Stimulated activated naive CD8-positive, alpha-beta T cell treated with anti-CD3 and anti-CD28 coated beads, Interleukin-15, amount 100 ng/mL, for 72 hours (primary cell): Measurements from ENCODE around the gene ACVR2B.

Source experiments
- ATAC-seq: fragments of 150-1000 bp; cut with Tn5 transposase; 2 replicates; pipeline ENCODE4 v1.10.0; 2021; ENCODE audit warnings: mild to moderate bottlenecking, moderate library complexity
- DNase-seq, 2 donors: peaks; one replicate each; pipeline ENCODE4 v3.0.0; 2021 to 2022
- H3K27ac Mint-ChIP-seq, 2 donors: one replicate each; pipeline ENCODE4 v1.8.0; 2022; ENCODE audit warnings: mild to moderate bottlenecking in 2 of 2, mixed read lengths in 2 of 2, moderate library complexity in 2 of 2
- H3K27me3 Mint-ChIP-seq: one replicate; pipeline ENCODE4 v1.8.0; 2022; ENCODE audit warnings: mixed read lengths
- H3K4me1 Mint-ChIP-seq: one replicate; pipeline ENCODE4 v1.8.0; 2022; ENCODE audit warnings: mild to moderate bottlenecking, mixed read lengths
- H3K4me3 Mint-ChIP-seq, 2 donors: one replicate each; pipeline ENCODE4 v1.8.0; 2022; ENCODE audit warnings: mild to moderate bottlenecking in 2 of 2, mixed read lengths in 2 of 2, moderate library complexity in 1 of 2
- H3K9me3 Mint-ChIP-seq, 2 donors: one replicate each; pipeline ENCODE4 v1.8.0; 2022; ENCODE audit warnings: mixed read lengths in 2 of 2

The ACVR2B gene

GRCh38 chr3:38454178-38454883 is 641 bp downstream of the ACVR2B start:
- peak; percentile 32 to 43 for DNase-seq
- peak; percentile 71 for ATAC-seq
- Mint-ChIP-seq H3K4me3 (peak overlapping the region; percentile 88 to 96), H3K9me3 (peaks cover 3 to 16% of the 10 kb centered on the region in 2 donors), H3K27ac (peak overlapping the region; percentile 89 to 96), H3K4me1 (peaks cover 24% of the 10 kb centered on the region), H3K27me3 (no peaks in the 10 kb centered on the region)

GRCh38 chr3:38454884-38455638 is 1.4 kb downstream of the ACVR2B start:
- DNase-seq = peak in 1 of 2 donors; percentile 43
- peak; percentile 62 for ATAC-seq
- peaks cover 3 to 16% of the 10 kb centered on the region in 2 donors for H3K9me3 Mint-ChIP-seq
- H3K4me3 Mint-ChIP-seq = peak overlapping the region; percentile 88 to 96
- H3K27me3 Mint-ChIP-seq = no peaks in the 10 kb centered on the region
- peaks cover 24% of the 10 kb centered on the region for H3K4me1 Mint-ChIP-seq
- H3K27ac Mint-ChIP-seq = peak overlapping the region in 1 of 2 donors; percentile 67

- Mint-ChIP-seq H3K4me3 (peak overlapping the region; percentile 88 to 96), H3K9me3 (peaks cover 1 to 10% of the 10 kb centered on the region in 2 donors), H3K4me1 (peaks cover 24% of the 10 kb centered on the region), H3K27ac (no peak overlapping the region), H3K27me3 (no peaks in the 10 kb centered on the region)
- peak in 1 of 2 donors; percentile 47 for DNase-seq
- no peak for ATAC-seq
Observed at GRCh38 chr3:38455639-38456430, 2.1 kb downstream of the ACVR2B start.

- Mint-ChIP-seq H3K9me3 (no peaks in the 10 kb centered on the region), H3K4me3 (no peak overlapping the region), H3K4me1 (peaks cover 24% of the 10 kb centered on the region), H3K27ac (no peak overlapping the region), H3K27me3 (no peaks in the 10 kb centered on the region)
- DNase-seq (no peak), ATAC-seq (no peak)
Observed at GRCh38 chr3:38457111-38458003, 3.7 kb downstream of the ACVR2B start.

- Mint-ChIP-seq H3K27me3 (no peaks in the 10 kb centered on the region), H3K4me3 (no peak overlapping the region), H3K27ac (no peak overlapping the region), H3K9me3 (no peaks in the 10 kb centered on the region), H3K4me1 (peaks cover 15% of the 10 kb centered on the region)
- no peak for ATAC-seq
- no peak for DNase-seq
Observed at GRCh38 chr3:38458796-38459498, 5.3 kb downstream of the ACVR2B start.

GRCh38 chr3:38459499-38460048 is 5.9 kb downstream of the ACVR2B start:
- Mint-ChIP-seq H3K27ac (peak overlapping the region in 1 of 2 donors; percentile 42), H3K9me3 (no peaks in the 10 kb centered on the region), H3K4me3 (no peak overlapping the region), H3K4me1 (peaks cover 15% of the 10 kb centered on the region), H3K27me3 (no peaks in the 10 kb centered on the region)
- ATAC-seq = no peak
- no peak for DNase-seq

- peaks cover 12% of the 10 kb centered on the region for H3K4me1 Mint-ChIP-seq
- no peak for ATAC-seq
- no peak overlapping the region for H3K27ac Mint-ChIP-seq
- H3K9me3 Mint-ChIP-seq = peaks cover 4 to 6% of the 10 kb centered on the region in 2 donors
- no peak overlapping the region for H3K4me3 Mint-ChIP-seq
- DNase-seq = no peak
- H3K27me3 Mint-ChIP-seq = no peaks in the 10 kb centered on the region
Observed at GRCh38 chr3:38460377-38461270, 6.9 kb downstream of the ACVR2B start.

GRCh38 chr3:38465588-38466154 is 12.0 kb downstream of the ACVR2B start:
- no peak for DNase-seq

GRCh38 chr3:38468765-38469164 is 15.1 kb downstream of the ACVR2B start:
- Mint-ChIP-seq H3K4me1 (peaks cover 18% of the 10 kb centered on the region), H3K9me3 (peaks cover 36 to 37% of the 10 kb centered on the region in 2 donors), H3K27me3 (no peaks in the 10 kb centered on the region), H3K27ac (no peak overlapping the region), H3K4me3 (no peak overlapping the region)
- ATAC-seq (no peak), DNase-seq (no peak)

More at GRCh38 chr3:38465588-38466154, 12.0 kb downstream of the ACVR2B start:
- Mint-ChIP-seq H3K4me3 (no peak overlapping the region), H3K27ac (peak overlapping the region in 1 of 2 donors; percentile 0), H3K4me1 (no peaks in the 10 kb centered on the region), H3K27me3 (no peaks in the 10 kb centered on the region), H3K9me3 (peaks cover 34 to 35% of the 10 kb centered on the region in 2 donors)
- no peak for ATAC-seq

- no peak overlapping the region for H3K27ac Mint-ChIP-seq
- ATAC-seq (no peak), DNase-seq (no peak)
- H3K4me1 Mint-ChIP-seq = peaks cover 18% of the 10 kb centered on the region
- H3K9me3 Mint-ChIP-seq = peaks cover 36 to 37% of the 10 kb centered on the region in 2 donors
- no peaks in the 10 kb centered on the region for H3K27me3 Mint-ChIP-seq
- H3K4me3 Mint-ChIP-seq = no peak overlapping the region
Observed at GRCh38 chr3:38469852-38470251, 16.2 kb downstream of the ACVR2B start.

- H3K4me3 Mint-ChIP-seq = no peak overlapping the region
- H3K9me3 Mint-ChIP-seq = peaks cover 26 to 27% of the 10 kb centered on the region in 2 donors
- H3K27ac Mint-ChIP-seq = no peak overlapping the region
- peaks cover 18% of the 10 kb centered on the region for H3K4me1 Mint-ChIP-seq
- ATAC-seq (no peak), DNase-seq (no peak)
- H3K27me3 Mint-ChIP-seq = no peaks in the 10 kb centered on the region
Observed at GRCh38 chr3:38471260-38471857, 17.7 kb downstream of the ACVR2B start.

- Mint-ChIP-seq H3K27ac (peak overlapping the region in 1 of 2 donors; percentile 11), H3K9me3 (peaks cover 21 to 26% of the 10 kb centered on the region in 2 donors), H3K4me3 (no peak overlapping the region), H3K4me1 (peaks cover 18% of the 10 kb centered on the region), H3K27me3 (no peaks in the 10 kb centered on the region)
- ATAC-seq (peak; percentile 35), DNase-seq (no peak)
Observed at GRCh38 chr3:38472342-38472741, 18.7 kb downstream of the ACVR2B start.
